ENCODE results near the gene TPD52L1.
"Not testable (repeated sequence)": the region's sequence is repeated elsewhere in the genome, so short reads cannot be mapped to it uniquely, and the experiment has no call there.

TPD52L1 gene

GRCh38 chr6:125273965-125274364, 120.4 kb downstream of the TPD52L1 start:
- no peak for DNase-seq (ENCODE audit: low read depth)

GRCh38 chr6:125274935-125275334, 121.4 kb downstream of the TPD52L1 start:
- DNase-seq (ENCODE audit: low read depth): no peak

DNA sequence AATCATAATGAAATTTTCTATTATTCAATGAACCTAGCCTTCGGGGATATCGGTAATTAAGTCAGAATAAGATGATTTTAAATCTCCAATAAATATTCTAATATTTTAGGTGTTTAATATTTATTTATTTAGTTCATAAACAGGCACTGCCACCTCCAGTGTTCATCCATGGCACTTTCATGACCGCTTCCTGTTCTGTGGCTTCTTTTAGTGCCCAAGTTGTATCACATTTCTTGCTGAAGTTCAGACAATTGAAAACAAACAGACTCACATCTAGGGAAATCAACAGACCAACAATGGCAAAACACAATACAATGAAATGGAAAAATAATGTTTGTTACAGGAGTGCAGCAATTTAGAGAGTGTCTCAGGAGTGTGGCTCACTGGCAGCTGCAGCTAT, 122.2 kb downstream of the TPD52L1 start:
- no peak for DNase-seq (ENCODE audit: low read depth)

GRCh38 chr6:125277838-125278237, 124.3 kb downstream of the TPD52L1 start:
- DNase-seq (ENCODE audit: low read depth): no peak

- no peak for DNase-seq (ENCODE audit: low read depth)
These were observed 126.4 kb downstream of the TPD52L1 start for GRCh38 chr6:125279961-125280360.

- not testable (repeated sequence) for DNase-seq (ENCODE audit: low read depth)
These were observed 126.9 kb downstream of the TPD52L1 start for GRCh38 chr6:125280370-125281035.

GRCh38 chr6:125282470-125282869, 128.9 kb downstream of the TPD52L1 start:
- DNase-seq (ENCODE audit: low read depth): not testable (repeated sequence)

DNA sequence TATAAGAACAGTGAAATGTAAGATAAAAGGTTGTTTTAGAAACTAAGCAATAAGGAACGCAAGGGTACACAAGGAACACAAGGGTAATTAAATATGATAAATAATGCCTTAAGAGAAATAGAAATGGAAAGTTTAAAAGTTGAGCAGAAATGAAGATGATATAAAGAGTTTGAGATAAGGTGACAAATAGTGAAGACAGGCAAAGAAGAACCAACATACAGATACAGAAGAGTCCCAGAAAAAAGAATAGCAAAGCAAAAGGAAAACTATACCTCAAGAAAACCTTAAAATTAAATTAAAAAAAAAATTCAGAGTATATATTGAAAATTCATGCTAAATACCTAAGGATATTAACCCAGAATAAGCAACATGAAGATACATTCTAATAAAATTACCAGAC, 131.8 kb downstream of the TPD52L1 start:
- no peak for DNase-seq (ENCODE audit: low read depth)

DNA sequence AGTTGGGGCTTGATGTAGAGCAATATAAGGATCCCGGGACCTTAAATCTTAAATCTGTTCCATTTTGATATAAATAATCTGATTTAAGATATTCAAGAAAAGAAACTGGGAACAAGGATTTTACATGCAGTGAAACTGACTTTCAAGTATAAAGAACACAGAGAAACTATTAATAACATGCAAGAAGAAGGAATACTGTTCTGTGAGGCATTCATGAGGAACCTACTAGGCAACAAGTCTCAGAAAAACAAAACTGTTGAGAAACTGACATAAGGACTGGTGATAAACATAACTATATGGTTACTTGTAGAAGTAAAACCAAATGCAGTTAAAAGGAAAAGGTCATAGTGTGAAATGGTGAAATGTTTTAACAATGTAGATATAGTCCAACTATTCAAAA, 132.4 kb downstream of the TPD52L1 start:
- DNase-seq (ENCODE audit: low read depth): no peak

DNA sequence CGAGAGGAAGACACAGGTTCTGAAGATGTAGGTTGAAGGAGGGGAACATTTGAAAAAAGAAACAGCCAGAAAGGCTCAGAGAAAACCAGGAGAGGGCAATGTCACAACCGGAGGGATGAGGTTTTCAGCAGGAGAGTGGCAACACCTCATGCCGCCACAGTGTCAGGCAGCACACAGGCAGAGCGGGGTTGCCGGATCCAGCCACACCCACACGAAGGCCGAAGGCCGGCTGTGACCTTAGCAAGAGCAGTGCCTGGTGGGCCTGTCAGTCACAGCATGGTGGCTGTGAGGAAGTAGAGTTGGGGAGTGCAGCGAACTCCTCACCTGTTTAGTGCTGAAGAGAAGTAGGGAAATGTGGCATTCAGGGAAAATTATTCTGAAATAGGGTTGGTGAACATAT, 134.1 kb downstream of the TPD52L1 start:
- no peak for DNase-seq (ENCODE audit: low read depth)

DNA sequence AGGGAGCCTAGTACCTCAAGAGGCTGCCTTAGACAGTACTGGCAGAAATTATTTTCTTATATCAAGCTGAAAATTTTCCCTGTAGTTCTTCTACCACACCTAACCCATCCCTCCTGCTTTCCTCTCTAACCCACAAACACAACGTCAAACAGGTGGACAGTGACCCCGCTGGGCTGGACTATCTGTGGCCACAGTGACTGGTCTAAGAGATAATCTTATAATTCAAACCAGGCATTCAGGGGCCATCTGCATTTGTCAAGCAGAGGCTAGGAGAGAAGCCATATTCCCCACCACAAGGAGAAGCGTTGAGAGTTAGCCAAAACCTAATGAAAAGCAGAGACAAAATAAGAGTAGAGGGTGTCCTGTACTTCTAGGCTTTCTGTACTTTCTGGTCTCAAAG, 140.0 kb downstream of the TPD52L1 start:
- DNase-seq (ENCODE audit: low read depth): no peak

GRCh38 chr6:125294036-125294435, 140.5 kb downstream of the TPD52L1 start:
- DNase-seq (ENCODE audit: low read depth): no peak

GRCh38 chr6:125294925-125295324, 141.4 kb downstream of the TPD52L1 start:
- no peak for DNase-seq (ENCODE audit: low read depth)

- no peak for DNase-seq (ENCODE audit: low read depth)
These were observed 142.9 kb downstream of the TPD52L1 start for GRCh38 chr6:125296471-125296870.

DNA sequence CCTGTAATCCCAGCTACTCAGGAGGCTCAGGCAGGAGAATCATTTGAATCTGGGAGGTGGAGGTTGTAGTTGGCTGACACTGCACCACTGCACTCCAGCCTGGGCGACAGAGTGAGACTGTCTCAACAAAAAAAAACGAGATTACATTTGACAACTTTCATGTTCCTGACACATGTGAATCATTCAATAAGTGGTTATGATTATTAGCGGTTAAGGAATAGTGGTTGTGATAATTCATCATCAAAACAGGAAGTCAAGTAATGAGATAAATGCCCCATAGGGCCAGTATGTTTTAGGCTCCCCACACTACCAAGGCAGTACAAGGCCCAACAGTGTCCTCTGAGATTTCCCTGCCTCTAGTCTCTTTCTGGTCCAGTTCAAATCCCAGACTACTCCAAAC, 145.7 kb downstream of the TPD52L1 start:
- DNase-seq (ENCODE audit: low read depth): no peak

- no peak for DNase-seq (ENCODE audit: low read depth)
These were observed 147.4 kb downstream of the TPD52L1 start for GRCh38 chr6:125300992-125301434.

GRCh38 chr6:125301435-125302391, 148.1 kb downstream of the TPD52L1 start, which contains the start of gene HDDC2:
TSS of gene HDDC2 (minus strand) at chr6:125301967. CDS start at chr6:125301932, 35 bp downstream.
- peak; percentile 31 for DNase-seq (ENCODE audit: low read depth)

- no peak for DNase-seq (ENCODE audit: low read depth)
These were observed 149.4 kb downstream of the TPD52L1 start for GRCh38 chr6:125302840-125303511.

DNA sequence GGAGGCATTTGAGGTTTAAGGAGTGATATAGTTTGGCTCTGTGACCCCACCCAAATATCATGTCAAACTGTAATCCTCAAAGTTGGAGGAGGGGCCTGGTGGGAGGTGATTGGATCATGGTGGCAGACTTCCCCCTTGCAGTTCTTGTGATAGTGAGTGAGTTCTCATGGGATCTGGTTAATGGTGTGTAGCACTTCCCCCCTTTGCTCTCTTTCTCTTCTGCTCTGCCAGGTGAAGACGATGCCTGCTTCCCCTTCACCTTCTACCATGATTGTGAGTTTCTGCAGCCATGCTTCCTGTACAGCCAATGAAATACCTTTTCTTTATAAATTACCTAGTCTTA, 149.9 kb downstream of the TPD52L1 start:
- no peak for DNase-seq (ENCODE audit: low read depth)

- DNase-seq (ENCODE audit: low read depth): no peak
These were observed 151.5 kb downstream of the TPD52L1 start for GRCh38 chr6:125304970-125305660.

DNA sequence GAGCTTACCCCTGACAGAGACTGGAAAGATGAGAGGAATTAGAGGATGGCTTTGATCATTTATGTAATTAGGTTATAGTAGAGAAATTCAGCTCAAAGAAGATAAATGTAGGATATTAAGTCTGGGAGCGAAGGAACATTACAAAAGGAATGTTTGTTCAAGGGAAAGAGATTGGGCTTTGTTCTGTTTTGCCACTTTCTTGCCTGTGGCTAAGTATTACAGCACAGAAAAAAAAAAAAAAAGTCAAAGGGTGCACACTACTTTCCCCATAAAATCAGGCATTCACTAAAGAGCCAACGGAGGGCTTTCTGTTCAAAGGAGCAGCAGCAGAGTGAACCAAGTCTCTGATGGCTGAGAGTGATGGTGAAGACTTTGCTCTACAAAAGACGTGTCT, 153.2 kb downstream of the TPD52L1 start:
- no peak for DNase-seq (ENCODE audit: low read depth)
